KMS-11 (cell line): Measurements from ENCODE around the gene HOXD8.
A peak's percentile ranks its signal among the peaks of the same experiment; 100 is the strongest.

ENCODE experiments used
- H2AFZ ChIP-seq: fragments of 200-600 bp; sonication (generic); 2 replicates; pipeline ENCODE4 v1.6.1; 2016; ENCODE audit warnings: antibody characterized with exemption, mixed run types, low read depth
- H3K27ac ChIP-seq: fragments of 200-600 bp; sonication (generic); 2 replicates; pipeline ENCODE4 v1.6.1; 2016; ENCODE audit warnings: mild to moderate bottlenecking, mixed run types
- H3K27me3 ChIP-seq: fragments of 200-600 bp; sonication (generic); 2 replicates; pipeline ENCODE4 v1.6.1; 2017; ENCODE audit warnings: mild to moderate bottlenecking, low read depth, mixed run types, moderate library complexity; ENCODE audit not compliant: insufficient read depth
- H3K36me3 ChIP-seq: fragments of 200-600 bp; sonication (generic); 2 replicates; pipeline ENCODE4 v1.6.1; 2017; ENCODE audit warnings: mild to moderate bottlenecking, mixed run types; ENCODE audit not compliant: insufficient read depth
- H3K4me1 ChIP-seq: fragments of 200-600 bp; sonication (generic); 2 replicates; pipeline ENCODE4 v1.6.1; 2016; ENCODE audit warnings: mild to moderate bottlenecking, low read depth, mixed run types; ENCODE audit not compliant: poor library complexity, severe bottlenecking
- H3K4me2 ChIP-seq: fragments of 200-600 bp; sonication (generic); 2 replicates; pipeline ENCODE4 v1.7.0; 2016; ENCODE audit warnings: mild to moderate bottlenecking, mixed run types
- H3K4me3 ChIP-seq: fragments of 200-600 bp; sonication (generic); IDR thresholded peaks from 2 replicates; pipeline ENCODE4 v1.6.1; 2017; ENCODE audit warnings: low read depth, low read length, mixed read lengths; ENCODE audit not compliant: insufficient read depth
- H3K79me2 ChIP-seq: fragments of 200-600 bp; sonication (generic); 2 replicates; pipeline ENCODE4 v1.6.1; 2016; ENCODE audit warnings: low read depth, mixed run types; ENCODE audit not compliant: insufficient read depth
- H3K9ac ChIP-seq: fragments of 200-600 bp; sonication (generic); 2 replicates; pipeline ENCODE4 v1.6.1; 2016; ENCODE audit warnings: mild to moderate bottlenecking, mixed run types
- H4K20me1 ChIP-seq: fragments of 200-600 bp; sonication (generic); 2 replicates; pipeline ENCODE4 v1.6.1; 2016; ENCODE audit warnings: mild to moderate bottlenecking, mixed run types; ENCODE audit not compliant: insufficient read depth
- CTCF ChIP-seq: fragments of 200-600 bp; sonication (generic); conservative IDR thresholded peaks from 2 replicates; pipeline ENCODE4 v1.6.1; 2017; ENCODE audit warnings: low read depth, mild to moderate bottlenecking, antibody characterized with exemption, low read length, moderate library complexity, mixed read lengths

The HOXD8 gene

GRCh38 chr2:176088048-176088936 lies 41.2 kb upstream of the HOXD8 start:
- Histone ChIP-seq H3K4me1 (no peaks in the 10 kb centered on the region), H3K4me3 (no peak overlapping the region), H3K27ac (no peak overlapping the region), H3K79me2 (no peaks in the 10 kb centered on the region), H3K27me3 (no peaks in the 10 kb centered on the region), H3K9ac (no peak overlapping the region), H3K36me3 (no peaks in the 10 kb centered on the region), H4K20me1 (no peaks in the 10 kb centered on the region), H3K4me2 (no peak overlapping the region; the same call in 1 of the 2 replicates), H2AFZ (peak overlapping the region; percentile 54)
- peak; percentile 69 for TF ChIP-seq CTCF

DNA sequence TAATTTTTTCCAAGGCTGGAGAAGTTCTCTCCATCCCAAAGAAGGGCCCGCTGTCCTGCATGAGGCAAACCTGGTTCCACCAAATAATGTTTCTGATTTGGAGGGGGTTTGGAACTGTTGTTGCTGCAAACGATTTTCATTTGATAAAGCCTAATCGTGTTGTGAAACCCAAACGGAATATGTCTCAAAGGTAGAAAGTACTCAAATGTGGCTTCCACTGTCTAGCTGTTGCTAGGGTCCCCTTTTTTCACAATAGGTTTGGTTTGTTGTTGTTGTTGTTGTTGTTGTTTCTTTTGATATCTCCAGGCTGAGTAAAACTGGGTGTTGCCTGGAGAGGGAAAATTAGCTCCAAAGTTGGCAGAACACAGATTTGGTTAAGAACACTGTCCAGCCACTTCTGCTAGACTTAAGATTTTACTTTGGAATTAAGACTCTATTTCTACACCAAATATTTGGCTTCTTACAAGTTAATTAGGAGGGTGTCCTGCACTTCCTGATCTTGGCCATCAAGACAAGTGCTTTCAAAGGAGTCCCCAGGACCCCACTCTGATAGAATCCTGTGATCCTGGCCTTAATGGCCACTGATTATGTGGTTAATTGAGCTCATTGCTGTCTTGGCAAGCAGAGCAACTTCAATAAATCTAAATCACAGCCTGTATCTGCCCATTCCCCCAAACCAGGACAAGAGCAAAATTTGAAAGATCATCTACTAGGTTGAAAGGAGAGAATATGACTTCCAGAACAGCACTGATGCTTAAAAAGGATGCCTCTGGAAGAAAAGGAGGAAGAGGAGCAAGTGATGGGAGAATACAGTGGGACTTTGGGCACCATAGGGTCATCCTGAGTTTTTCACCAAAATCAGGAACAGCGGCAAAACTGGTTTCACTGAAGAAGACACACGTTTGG lies 40.3 kb upstream of the HOXD8 start:
- no peak for TF ChIP-seq CTCF
- Histone ChIP-seq H3K36me3 (no peaks in the 10 kb centered on the region), H3K4me2 (no peak overlapping the region), H3K4me3 (no peak overlapping the region), H3K9ac (no peak overlapping the region), H3K4me1 (no peaks in the 10 kb centered on the region), H4K20me1 (no peaks in the 10 kb centered on the region), H2AFZ (no peak overlapping the region), H3K79me2 (no peaks in the 10 kb centered on the region), H3K27me3 (no peaks in the 10 kb centered on the region), H3K27ac (no peak overlapping the region)

DNA sequence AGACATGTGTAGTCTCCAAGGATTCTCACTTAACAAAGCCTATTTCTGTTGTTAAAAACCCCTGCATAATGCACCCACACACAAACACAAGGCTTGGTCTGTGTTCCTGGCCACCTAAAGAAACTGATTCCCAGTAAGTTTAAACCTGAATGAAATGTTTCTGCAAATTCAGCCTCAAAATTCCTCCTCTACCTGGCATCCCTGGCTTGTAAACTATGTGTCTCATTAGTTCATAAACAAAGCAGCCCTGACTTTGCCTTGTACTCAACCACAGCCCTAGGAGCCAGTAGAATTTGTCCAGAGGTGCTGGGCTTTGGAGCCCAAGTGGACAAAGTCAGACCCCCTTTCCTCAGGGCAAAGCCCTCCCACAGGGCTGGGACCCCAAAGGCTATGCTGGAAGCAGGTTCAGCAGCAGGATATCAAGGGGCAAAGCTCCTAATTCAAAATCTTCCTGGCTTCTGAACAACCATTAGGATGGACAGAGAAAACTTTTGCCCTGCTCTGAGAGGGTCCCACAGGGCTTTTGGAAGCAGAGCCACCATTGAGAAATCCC lies 39.6 kb upstream of the HOXD8 start:
- Histone ChIP-seq H3K27me3 (no peaks in the 10 kb centered on the region), H3K4me3 (no peak overlapping the region), H3K27ac (no peak overlapping the region), H3K9ac (no peak overlapping the region), H3K36me3 (no peaks in the 10 kb centered on the region), H3K4me1 (no peaks in the 10 kb centered on the region), H3K4me2 (no peak overlapping the region), H3K79me2 (no peaks in the 10 kb centered on the region), H2AFZ (no peak overlapping the region), H4K20me1 (no peaks in the 10 kb centered on the region)
- no peak for TF ChIP-seq CTCF

- Histone ChIP-seq H3K4me2 (no peak overlapping the region), H3K9ac (no peak overlapping the region), H3K79me2 (no peaks in the 10 kb centered on the region), H3K36me3 (no peaks in the 10 kb centered on the region), H2AFZ (no peak overlapping the region), H4K20me1 (no peaks in the 10 kb centered on the region), H3K27me3 (no peaks in the 10 kb centered on the region), H3K27ac (no peak overlapping the region), H3K4me3 (no peak overlapping the region), H3K4me1 (peaks cover 5% of the 10 kb centered on the region)
- no peak for TF ChIP-seq CTCF
Measured at GRCh38 chr2:176090862-176091261, 38.6 kb upstream of the HOXD8 start.
